T-helper 1 cell treated with Interleukin-12 subunit alpha and Interleukin-12 subunit beta and Interleukin-4 antibody, amounts not matched to agents 30 ng/mL and 1 ng/mL, for 36 hours (primary cell): ENCODE measurements around the gene TRABD2B. TPM values are rescaled to one million over a fixed set of nuclear protein-coding genes. Genes with fewer than 3 reads are reported as not detected.

Experiments
- intact Hi-C: fragments of 100-400 bp; cut with micrococcal nuclease; formaldehyde crosslinking; loops from one replicate; pipeline ENCODE4 v1.15.1; 2024
- total RNA-seq: library from RNA; stranded (reverse); gene quantifications from 2 replicates; pipeline ENCODE4 v1.2.3, GENCODE V29; 2022

The TRABD2B gene
- total RNA-seq, 1 donor from 2014 or later, result not detected

DNA sequence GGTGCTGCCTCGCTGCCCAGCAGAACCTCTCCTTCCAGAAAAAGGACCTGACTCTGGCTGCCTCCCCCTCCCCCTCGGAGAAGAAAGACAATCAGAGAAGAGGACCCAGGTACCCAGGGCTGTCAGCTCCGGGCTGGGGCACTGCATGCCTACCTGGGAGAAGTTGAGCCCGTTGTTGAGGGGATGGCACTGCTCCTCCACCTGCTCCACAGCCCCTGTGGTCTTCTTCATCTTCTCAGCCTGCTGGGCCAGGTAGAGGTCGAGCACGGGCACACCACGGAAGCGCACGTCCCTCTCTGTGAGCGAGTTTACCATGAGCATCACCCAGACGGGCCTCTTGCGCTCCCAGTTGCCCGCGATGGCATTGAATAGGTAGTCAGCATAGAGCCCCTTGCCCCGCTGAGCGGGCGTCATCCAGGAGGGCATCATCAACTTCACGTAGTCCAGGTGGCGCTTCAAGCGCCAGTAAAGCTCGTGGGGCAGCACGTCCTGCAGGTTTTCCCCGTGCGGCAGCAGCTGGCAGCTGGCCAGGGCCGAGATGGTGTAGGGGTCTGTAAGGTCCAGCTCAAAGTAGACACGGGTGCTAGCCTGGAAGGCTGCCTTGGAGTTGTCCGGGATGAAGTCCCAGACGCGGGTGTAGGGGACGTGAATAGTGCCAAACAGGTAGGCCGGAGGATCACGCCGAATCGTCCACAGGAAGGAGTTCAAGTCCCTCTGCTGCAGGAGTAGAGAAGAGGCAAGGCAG, 3.1 kb downstream of the TRABD2B start:
- intact Hi-C loops, result no loop called here

DNA sequence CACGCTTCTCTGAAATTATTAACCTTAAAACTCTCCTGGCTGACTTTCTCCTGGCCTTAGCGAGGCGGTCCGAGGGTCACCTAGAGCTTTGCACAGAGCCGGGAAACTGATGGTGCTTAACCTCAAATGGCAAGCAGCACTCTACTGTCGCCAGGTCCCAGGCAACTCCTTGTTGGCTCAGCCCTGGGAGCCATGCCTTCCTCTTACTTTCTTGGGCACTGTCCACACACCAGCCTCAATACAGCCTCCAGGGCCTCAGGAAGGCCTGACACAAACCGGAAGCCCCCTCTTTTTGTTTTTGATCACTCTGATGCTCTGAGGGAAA, 3.8 kb downstream of the TRABD2B start:
- intact Hi-C loops, result no loop called here

DNA sequence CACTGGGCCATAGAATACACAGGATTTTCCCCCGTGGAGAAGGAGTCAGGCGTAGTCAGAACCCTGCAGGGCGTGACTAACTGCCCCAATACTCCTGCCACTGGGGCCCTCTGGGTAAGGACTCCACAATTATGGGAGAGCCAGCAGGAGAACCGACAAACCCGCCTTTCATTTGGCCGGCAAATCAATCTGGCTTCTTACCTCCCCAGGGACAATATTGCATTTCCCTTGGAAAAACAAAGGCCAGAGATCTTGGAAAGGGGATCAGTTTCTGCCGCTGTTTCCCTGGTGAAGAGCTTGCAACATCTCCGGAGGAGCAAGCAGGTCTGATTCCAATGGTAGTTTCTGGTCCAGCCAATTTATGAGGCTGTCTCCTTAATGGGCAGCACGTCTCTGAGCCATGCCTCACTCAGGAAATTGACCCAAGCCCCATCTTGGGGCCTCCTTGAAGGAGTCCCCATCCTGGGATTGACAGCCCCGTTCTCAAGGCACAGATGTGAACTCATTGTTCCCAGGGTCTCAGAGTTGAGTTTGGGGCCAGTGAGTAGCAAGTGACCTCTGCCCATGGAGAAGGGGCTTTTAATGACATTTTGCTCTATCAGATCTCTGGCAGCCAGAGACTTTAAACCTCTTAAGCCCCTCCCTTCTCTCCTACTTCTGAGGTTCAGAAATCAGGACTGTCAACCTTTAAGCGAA, 4.3 kb downstream of the TRABD2B start:
- intact Hi-C loops, result no loop called here

DNA sequence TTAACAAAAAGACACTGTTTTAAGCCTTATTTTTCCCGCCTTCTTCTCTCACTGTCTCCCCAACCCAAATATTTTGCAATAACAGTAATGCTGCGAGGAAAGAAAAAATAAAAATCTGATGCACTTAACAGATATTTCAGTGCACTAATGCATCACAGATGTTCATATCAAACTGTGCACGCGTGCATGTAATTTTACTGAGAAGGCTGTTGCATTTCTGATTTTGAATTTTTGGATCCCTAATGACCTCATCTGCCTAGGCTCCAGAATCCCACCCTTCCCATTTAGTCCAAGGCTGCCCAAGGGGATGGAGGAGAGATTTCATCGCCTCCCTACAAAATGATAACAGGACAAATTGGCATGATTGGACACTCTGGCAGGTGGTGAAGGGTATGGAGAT, 5.5 kb downstream of the TRABD2B start:
- intact Hi-C loops, result no loop called here

DNA sequence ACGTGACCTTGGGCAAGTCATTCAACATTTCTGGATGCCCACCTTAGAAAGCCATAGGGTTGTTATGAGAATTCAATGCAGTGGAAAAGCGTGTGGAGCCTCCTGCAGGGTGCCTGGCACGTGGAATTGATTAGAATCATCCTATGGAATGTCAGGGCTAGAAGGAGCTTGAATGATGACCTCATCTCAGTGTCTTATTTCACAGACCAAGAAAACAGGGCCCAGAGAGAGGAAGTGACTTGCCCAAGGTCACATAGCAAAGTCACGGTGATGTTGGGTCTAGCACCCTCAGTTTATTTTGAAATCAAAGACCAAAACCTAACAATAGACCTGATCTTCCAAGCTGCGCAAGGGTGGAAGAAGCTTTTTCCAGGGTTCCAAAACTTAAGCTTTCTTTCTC, 6.0 kb downstream of the TRABD2B start:
- intact Hi-C loops, result no loop called here

DNA sequence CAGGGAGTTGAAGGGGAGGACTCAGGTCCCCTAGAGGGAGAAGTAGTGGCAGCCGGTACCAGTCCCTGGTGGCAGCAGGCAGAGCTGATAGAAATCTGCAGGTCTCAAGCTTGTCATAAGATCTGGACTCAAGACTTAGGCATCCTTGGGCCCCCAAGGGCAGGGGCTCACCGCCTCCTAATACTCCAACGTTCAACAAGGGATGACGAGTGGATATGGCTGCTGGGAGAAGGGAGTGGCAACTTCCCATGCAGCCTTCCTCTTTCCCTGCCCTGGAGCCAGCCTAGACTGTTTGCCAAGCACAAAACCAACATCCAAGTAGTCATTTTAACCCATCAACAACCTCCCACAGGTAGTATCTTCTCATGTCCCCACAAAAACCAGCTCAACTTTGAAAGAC, 6.9 kb downstream of the TRABD2B start:
- intact Hi-C loops, result no loop called here

DNA sequence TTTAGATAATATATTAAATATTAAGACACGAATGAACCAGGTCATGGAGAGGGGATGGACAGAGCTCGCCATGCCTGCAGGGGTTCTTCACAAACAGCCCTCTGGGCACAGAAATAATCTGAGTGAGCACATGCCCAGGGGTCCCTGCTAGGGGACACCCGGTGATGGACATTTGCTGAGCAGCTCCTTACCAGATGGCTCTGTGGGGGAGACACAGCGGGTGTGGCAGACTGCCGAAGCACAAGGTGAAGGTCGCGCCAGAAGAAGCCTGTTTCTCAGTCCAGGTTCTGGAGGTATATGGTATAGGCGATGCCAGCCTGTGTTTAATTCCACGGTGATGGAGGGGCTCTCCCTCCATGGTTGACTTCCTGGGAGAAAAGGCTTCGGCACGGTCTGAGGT, 9.6 kb downstream of the TRABD2B start:
- intact Hi-C loops, result no loop called here

DNA sequence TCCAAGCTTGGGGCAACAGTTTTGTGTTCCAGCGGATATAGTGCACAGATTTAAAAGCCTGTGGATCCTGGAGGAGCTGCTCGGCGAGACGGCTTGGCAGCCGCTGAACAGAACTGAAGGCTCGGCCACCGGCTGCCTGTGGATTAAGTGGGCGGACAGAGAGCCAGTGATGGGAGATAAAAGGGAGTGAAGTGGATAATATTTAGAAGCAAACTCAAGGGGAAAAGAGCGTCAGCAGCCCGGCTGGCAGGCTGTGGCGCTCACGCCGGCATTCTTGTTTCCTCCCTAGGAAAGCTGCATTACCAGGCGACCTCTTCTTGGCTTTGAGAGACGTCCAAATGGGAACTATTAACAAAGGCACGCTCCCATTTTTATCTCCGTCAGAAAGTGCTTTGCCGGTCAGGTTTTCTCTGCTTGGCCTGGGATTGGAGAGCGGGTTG, 10.4 kb downstream of the TRABD2B start:
- intact Hi-C loops, result no loop called here

DNA sequence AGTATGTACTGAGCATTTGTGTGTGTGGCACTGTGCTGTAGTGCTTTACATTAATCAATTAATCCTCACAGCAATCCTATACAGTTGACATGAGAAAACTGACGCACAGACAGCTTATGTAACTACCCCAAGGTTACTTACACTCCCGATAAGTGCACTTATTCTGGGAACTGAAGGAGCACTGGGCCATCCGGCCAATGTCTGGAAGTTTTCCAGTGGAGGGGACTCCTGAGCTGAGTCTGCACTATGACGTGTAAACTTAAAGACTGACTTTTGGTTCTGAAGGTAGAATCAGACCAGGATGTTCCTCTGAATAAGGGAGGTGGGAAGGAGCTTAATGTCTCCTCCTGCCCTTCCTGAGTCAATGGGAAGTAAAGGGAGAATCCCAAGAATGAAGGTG, 12.2 kb downstream of the TRABD2B start:
- intact Hi-C loops, result no loop called here

DNA sequence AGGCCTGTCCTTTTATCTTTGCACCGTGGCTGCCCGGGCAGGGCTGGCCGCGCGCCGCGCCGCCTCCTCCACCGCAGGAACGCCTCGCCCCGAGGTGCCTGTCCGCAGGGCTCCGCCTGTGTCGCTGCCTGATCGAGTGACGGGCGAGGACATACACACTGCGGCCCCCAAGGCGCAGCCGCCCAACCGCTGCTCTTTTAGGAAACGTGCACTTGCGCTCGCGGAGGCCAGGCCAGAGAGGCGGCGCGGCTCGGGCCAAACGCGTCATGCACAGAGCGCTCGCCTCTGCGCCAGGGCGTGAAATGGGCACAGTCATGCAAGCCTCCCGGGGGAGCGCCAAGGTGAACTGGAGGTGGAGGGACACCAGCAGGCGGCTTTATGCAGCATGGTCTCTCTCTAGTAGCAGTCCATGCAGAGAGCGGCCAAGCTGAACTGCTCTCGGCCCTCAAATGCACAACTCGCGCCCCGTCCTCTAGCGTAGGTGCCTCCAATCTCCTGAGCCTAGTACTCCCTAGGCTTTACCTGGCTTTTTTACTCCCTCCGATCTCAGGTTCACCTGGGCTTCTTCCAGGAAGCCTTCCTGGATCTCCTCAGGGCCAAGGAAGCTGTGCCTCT, 12.9 kb downstream of the TRABD2B start:
- intact Hi-C loops, result no loop called here

DNA sequence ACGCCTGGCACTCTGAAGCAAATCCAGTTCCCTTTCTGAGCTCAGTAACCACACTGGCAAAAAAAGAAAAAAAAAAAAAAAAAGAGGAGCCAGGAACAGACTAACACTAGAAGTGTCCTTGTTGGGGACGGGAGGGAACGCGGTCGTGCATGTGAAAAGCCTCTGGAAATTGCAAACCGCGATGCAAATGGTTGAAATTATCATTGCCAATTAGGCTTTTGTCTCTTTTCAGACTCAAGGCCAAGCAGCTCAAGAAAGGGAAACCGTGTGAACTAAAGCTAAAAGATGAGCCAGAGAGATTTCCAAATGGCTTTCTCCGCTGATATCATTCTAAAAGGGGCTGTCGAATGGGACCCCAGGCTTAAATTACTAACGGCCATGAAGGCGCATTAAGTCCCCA, 13.5 kb downstream of the TRABD2B start:
- intact Hi-C loops, result no loop called here

DNA sequence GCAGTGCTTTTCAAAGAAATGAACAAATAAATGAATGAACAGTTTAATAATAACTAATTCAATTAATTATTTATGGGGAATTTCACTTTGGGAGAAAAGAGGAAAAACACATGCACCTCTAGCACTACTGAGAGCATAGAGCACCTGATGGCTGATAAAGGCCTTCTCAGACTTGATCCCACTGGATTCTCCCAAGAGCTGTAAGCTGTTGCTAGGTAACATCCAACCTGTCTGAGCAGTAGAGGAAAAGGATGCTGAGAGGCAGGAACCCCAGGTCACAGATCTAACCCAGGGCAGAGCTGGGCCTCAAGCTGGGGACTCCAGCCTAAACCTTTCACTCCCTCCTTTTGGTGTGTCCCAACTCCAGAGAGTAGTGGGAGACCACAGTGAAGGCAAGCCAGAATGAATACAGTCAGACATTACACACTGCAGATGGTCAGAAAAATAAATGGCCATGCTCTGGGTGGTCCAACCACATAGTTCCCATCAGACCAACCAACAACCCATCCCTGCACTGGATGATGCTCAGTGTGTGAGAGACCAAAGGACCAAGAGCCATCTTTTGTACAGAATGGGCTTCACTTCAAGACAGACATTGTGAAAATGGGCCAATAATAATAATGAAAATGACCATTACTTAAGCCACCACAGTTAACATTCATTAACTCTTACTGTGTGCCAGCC, 15.4 kb downstream of the TRABD2B start:
- intact Hi-C loops, result no loop called here

DNA sequence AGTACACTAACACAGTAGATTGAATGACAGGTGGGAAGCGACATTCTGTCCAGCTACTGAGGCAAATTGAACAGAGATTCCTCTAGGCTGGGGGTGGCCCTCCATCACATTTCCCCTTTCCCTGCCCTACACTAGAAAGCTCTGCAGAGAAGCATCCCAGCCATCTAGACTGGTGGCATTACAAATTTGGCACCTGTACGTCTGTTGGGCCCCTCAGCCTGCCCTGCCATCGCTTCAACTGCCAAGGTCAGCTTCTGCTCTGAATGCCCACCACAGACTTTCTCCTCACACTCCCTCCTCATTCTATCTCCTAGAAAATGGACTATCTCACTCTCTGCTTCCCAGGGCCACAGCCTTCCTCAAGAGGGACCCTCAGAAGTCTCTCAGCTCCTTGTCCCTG, 16.7 kb downstream of the TRABD2B start:
- intact Hi-C loops, result no loop called here

DNA sequence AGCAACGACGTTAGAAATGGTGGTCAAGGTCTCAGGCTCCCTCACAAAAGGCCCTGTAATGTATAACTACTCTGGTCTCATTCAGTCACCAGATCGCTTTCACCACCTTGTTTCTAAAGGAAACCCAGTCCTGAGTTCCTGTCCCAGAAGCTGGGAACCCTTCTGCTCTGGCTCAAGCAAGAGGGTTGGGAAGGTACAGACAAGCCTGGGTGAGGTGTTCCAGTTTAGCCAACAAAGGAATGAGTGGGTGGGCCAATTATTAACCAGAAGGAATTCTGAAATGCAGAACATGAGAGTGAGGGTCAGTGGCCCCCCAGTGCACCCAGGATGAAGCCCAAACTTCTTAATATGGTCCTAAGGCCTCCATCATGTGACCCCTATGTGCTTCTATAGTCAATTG, 17.5 kb downstream of the TRABD2B start:
- intact Hi-C loops, result no loop called here

DNA sequence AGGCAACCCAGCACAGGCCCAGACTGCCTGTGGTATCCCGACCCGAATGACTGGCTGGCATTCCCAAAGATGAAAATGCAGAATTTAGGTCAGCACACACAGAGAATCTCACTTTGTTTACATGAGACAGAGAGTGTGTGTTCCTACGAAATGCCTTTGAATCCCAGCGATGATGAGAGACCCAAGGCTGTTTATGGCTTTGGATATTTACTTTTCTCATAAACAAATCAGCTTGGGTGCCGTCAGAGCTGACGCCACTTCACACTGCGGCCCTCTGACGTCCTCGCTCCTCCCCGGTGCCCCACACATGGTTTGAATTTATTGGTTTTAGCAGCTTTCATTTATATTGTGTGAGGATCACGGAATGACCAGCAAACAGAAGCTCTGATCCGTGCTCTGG, 18.7 kb downstream of the TRABD2B start:
- intact Hi-C loops, result no loop called here

DNA sequence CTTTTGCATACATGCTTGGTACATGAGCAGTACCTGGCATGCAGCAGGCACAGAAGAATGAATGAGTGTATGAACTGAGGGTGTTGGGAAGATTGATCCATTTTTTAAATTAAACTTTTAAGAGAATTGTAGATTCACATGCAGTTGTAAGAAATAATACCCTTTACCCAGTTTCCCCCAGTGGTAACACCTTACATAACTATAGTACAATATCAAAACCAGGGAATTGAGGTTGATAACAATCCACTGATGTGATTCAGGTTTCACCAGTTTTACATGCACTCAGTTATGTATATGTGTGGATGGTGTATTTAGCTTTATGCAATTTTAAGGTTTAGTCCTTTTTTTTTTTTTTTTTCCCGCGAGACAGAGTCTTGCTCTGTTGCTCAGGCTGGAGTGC, 20.5 kb downstream of the TRABD2B start:
- intact Hi-C loops, result no loop called here

DNA sequence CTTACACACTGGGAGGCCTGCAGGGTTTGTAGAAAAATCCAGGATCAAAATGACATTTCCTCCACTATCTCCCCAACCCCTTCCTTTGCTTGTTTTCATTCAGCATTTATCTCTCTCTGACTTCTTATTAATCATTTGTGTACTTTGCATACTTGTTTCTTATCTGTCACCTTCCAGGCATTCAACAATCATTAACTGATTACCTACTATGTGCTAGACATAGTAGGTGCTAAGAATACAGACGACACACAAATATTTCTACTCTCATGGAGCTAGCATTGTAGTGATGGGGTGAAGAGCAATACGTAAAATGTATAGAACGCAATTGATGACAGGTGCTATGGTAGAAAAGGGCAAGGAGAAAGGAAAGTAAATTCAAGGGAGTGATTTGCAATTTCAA, 20.9 kb downstream of the TRABD2B start:
- intact Hi-C loops, result no loop called here

DNA sequence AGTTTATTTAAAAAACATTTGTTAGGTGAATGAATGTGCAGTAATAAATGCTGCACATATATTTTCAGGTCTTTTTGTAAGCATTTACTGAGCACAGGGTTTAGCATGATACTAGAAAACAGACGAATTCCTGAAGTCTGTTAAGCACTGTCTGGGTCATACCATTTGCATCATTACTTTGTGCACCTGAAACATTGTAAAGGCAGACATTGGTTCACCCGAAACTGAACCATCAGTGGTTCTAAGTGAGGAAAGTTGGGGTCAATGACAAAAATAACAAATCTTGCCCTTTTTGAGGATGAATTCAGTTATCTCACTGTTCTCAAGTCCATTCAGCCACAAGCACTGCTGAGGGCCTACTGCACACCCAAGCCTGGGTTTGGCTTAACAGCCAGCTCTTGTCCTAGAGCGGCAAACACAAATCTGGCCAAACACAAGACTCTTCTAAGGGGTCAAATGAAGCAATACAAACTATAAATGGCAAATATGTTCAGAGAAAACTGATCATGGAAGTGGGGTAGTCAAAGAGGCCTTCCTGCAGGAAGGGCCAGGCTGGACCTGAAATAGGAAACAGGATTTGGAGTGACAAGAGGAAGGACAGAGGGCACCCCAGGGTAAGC, 21.8 kb downstream of the TRABD2B start:
- intact Hi-C loops, result no loop called here

DNA sequence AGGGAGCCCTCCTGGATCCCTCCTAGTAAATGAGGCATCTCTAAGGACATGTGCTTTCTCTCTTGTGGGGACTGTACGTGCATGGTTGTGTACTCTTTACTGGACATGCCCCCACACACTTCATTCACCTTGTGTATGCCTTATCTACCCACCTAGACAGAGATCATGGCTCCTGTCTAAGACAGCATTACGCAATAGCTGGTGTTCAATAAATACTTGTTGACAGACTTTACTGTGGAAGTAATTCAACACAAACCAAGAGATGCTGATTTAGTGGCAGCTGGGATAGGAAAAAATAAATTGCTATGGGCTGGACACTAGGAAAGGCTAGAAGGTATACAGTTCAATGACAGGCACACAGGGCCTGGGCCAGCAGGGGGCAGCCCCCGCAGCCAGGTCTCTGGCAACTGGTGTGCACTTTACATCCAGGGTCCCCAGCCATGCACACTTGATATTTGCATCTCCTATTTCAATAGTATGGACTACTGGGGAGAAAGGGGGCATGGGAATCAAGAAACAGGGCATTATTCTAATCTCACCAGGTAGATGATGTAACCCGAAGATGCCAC, 24.2 kb downstream of the TRABD2B start:
- intact Hi-C loops, result no loop called here

DNA sequence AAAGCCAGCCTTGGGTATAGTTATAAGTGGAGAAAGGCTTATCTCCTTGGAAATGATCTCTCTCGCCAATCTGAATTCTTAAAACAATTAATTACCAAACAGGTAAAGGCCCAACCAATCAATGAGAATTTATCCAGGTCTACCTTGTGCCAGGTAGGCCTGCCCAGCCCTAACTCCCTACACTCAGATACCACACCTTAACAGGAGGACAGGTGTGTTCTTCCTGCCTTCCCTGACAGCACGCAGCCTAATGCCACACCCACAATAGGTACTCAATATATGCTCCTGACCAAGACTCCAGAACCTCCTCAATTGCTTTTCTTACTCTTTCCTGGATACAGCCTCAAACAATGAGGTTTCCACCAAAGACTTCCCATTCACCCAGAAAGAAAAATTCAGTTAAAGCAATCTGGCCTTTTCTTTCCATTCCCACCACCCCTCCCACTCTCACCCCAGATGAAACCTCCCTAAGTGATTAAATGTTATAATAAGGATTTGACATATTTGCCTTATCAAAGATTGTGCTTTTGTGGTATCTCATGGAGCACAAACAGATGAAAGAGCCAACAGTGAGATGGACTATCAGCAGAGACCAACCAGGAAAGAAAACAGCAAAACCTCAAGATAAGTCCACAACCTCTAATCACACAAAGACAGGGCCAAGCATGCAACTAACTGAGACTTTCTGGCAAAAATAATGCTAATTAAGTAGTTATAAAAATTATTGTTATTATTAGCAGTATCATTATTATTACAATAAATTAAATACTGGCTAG, 25.6 kb downstream of the TRABD2B start:
- intact Hi-C loops, result no loop called here

DNA sequence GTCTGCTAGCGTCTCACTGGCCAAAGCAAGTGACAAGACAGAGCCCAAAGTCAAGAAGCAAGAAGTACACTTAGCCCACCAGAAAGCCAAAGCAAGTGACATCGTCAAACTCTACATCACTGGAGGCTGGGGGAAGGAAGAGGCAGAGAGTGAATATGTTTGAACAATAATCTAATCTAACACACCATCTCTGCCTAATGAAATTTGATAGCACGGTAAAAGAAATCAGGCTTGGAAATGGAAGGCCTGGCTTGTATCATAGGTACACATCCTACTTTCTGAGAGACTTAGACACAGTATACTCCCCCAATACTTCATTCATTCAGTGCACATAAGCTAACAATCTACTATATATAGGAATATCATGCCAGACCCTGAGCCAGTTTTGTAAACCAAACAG, 26.3 kb downstream of the TRABD2B start:
- intact Hi-C loops, result no loop called here
